ENCODE measurements around the gene GALNT2. TPM values are rescaled to one million over a fixed set of nuclear protein-coding genes. Genes with fewer than 3 reads are reported as not detected.

The GALNT2 gene
- total RNA-seq, 1 donor from 2014 or later = 31.9 TPM

- TF ChIP-seq CTCF (IDR thresholded peaks at IDR 0.05; ENCODE audit: insufficient read depth, low read length, severe bottlenecking) = no peak
- DNase-seq (ENCODE audit: low read depth) = no peak
- no peak for FAIRE-seq
- Histone ChIP-seq H3K4me3 (ENCODE audit: low read depth, low read length) (no peak overlapping the region), H3K27me3 (ENCODE audit: control insufficient read depth, insufficient read depth, low read length) (no peaks in the 10 kb centered on the region), H3K36me3 (ENCODE audit: control insufficient read depth, insufficient read depth, low read length) (peaks cover 5% of the 10 kb centered on the region)
Measured at GRCh38 chr1:230199554-230199953, 132.5 kb downstream of the GALNT2 start.

- H3K36me3 ChIP-seq (ENCODE audit: control insufficient read depth, insufficient read depth, low read length) = peaks cover 5% of the 10 kb centered on the region
- no peaks in the 10 kb centered on the region for H3K27me3 ChIP-seq (ENCODE audit: control insufficient read depth, insufficient read depth, low read length)
- H3K4me3 ChIP-seq (ENCODE audit: low read depth, low read length) = no peak overlapping the region
- DNase-seq (ENCODE audit: low read depth) = no peak
- no peak for FAIRE-seq
- TF ChIP-seq CTCF (IDR thresholded peaks at IDR 0.05; ENCODE audit: insufficient read depth, low read length, severe bottlenecking) = no peak
Measured at GRCh38 chr1:230200276-230200675, 133.2 kb downstream of the GALNT2 start.

GRCh38 chr1:230201445-230201844, 134.4 kb downstream of the GALNT2 start:
- H3K36me3 ChIP-seq (ENCODE audit: control insufficient read depth, insufficient read depth, low read length) = peaks cover 5% of the 10 kb centered on the region
- no peak overlapping the region for H3K4me3 ChIP-seq (ENCODE audit: low read depth, low read length)
- no peaks in the 10 kb centered on the region for H3K27me3 ChIP-seq (ENCODE audit: control insufficient read depth, insufficient read depth, low read length)
- DNase-seq (ENCODE audit: low read depth) (no peak), FAIRE-seq (no peak)
- no peak for TF ChIP-seq CTCF (IDR thresholded peaks at IDR 0.05; ENCODE audit: insufficient read depth, low read length, severe bottlenecking)

GRCh38 chr1:230204842-230205241, 137.8 kb downstream of the GALNT2 start:
- FAIRE-seq (no peak), DNase-seq (ENCODE audit: low read depth) (no peak)
- H3K4me3 ChIP-seq (ENCODE audit: low read depth, low read length) = no peak overlapping the region
- no peaks in the 10 kb centered on the region for H3K27me3 ChIP-seq (ENCODE audit: control insufficient read depth, insufficient read depth, low read length)
- no peak for TF ChIP-seq CTCF (IDR thresholded peaks at IDR 0.05; ENCODE audit: insufficient read depth, low read length, severe bottlenecking)
- H3K36me3 ChIP-seq (ENCODE audit: control insufficient read depth, insufficient read depth, low read length) = peaks cover 5% of the 10 kb centered on the region

- FAIRE-seq = no peak
- Histone ChIP-seq H3K36me3 (ENCODE audit: control insufficient read depth, insufficient read depth, low read length) (peaks cover 5% of the 10 kb centered on the region), H3K27me3 (ENCODE audit: control insufficient read depth, insufficient read depth, low read length) (no peaks in the 10 kb centered on the region), H3K4me3 (ENCODE audit: low read depth, low read length) (no peak overlapping the region)
- peak; percentile 12 for DNase-seq (ENCODE audit: low read depth)
- no peak for TF ChIP-seq CTCF (IDR thresholded peaks at IDR 0.05; ENCODE audit: insufficient read depth, low read length, severe bottlenecking)
Measured at GRCh38 chr1:230205719-230206198, 138.7 kb downstream of the GALNT2 start.

- TF ChIP-seq CTCF (IDR thresholded peaks at IDR 0.05; ENCODE audit: insufficient read depth, low read length, severe bottlenecking) = no peak
- H3K36me3 ChIP-seq (ENCODE audit: control insufficient read depth, insufficient read depth, low read length) = peaks cover 5% of the 10 kb centered on the region
Measured at GRCh38 chr1:230206207-230206606, 139.2 kb downstream of the GALNT2 start.

More at GRCh38 chr1:230206207-230206606, 139.2 kb downstream of the GALNT2 start:
- DNase-seq (ENCODE audit: low read depth) (no peak), FAIRE-seq (no peak)
- Histone ChIP-seq H3K4me3 (ENCODE audit: low read depth, low read length) (no peak overlapping the region), H3K27me3 (ENCODE audit: control insufficient read depth, insufficient read depth, low read length) (no peaks in the 10 kb centered on the region)
